Activated CD4-positive, alpha-beta T cell treated with anti-CD3 and anti-CD28 coated beads, Interleukin-2, amount 10 ng/mL, durations not matched to agents 7 days and 5 days (primary cell): ENCODE results near the gene CNNM2. TPM values are rescaled to one million over a fixed set of nuclear protein-coding genes. Genes with fewer than 3 reads are reported as not detected.

Source experiments
- CTCF ChIA-PET: fragments of 350-600 bp; sonication (Branson Sonifier 250); formaldehyde crosslinking; loops from one replicate; lab custom pipeline; 2021; ENCODE audit warnings: antibody characterized with exemption; lab: Charles Lee
- POLR2A ChIA-PET: fragments of 350-600 bp; sonication (Branson Sonifier 250); formaldehyde crosslinking; loops from one replicate; lab custom pipeline; 2021; ENCODE audit warnings: antibody characterized with exemption; lab: Charles Lee
- DNase-seq: peaks from one replicate; pipeline ENCODE4 v3.0.0-alpha.2; 2020
- H3K27ac Mint-ChIP-seq: one replicate; pipeline ENCODE4 v1.8.0; 2021; ENCODE audit warnings: mild to moderate bottlenecking, moderate library complexity, mixed read lengths
- H3K27me3 Mint-ChIP-seq: one replicate; pipeline ENCODE4 v1.8.0; 2021; ENCODE audit warnings: mixed read lengths
- H3K36me3 Mint-ChIP-seq: one replicate; pipeline ENCODE4 v1.8.0; 2021; ENCODE audit warnings: low read depth, mixed read lengths
- H3K4me1 Mint-ChIP-seq: one replicate; pipeline ENCODE4 v1.8.0; 2021; ENCODE audit warnings: mixed read lengths
- H3K4me3 Mint-ChIP-seq: one replicate; pipeline ENCODE4 v1.8.0; 2021; ENCODE audit warnings: mild to moderate bottlenecking, moderate library complexity, mixed read lengths
- H3K9me3 Mint-ChIP-seq: one replicate; pipeline ENCODE4 v1.8.0; 2021; ENCODE audit warnings: mixed read lengths
- total RNA-seq, 2 experiments: library from RNA; stranded (reverse); gene quantifications; one replicate each; pipeline ENCODE4 v1.2.3, GENCODE V29; 2021

Gene CNNM2
- total RNA-seq, result 1 to 10 TPM; 6.2 to 6.3 TPM

DNA sequence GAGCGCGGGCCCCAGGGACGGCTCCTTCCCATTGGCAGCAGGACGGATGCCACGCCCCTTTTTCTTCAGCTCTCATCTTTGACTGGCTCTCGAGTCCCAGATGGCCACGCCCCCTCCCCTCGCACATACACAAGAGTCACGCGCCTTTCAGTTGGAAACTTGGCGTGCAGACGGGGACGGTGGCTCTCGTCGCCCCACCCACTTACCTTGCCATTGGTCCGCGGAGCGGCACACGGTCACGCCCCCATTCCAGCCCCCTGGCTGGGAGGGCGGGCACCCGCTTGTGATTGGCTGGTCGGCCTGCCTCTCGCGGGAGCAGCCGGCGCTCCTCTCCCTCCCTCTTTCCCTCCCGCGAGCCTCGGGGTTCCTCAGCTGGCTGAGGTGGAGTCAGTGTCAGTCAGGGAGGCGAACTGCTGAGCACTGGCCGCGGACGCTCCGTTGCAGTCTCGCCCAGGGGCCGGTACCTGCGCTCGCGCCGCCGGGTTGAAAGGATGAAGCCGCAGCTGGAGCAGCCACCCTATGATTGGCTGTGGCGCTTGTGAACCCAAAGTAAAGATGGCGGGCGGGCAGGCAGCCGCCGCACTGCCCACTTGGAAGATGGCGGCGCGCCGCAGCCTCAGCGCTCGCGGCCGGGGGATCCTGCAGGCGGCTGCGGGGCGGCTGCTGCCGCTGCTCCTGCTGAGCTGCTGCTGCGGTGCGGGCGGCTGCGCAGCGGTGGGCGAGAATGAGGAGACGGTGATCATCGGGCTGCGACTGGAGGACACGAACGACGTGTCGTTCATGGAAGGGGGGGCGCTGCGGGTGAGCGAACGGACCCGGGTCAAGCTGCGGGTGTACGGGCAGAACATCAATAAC is at the start of gene CNNM2:
Gene CNNM2, plus strand, starts transcription at position 333 of the 855 bp plus-strand sequence. Its CDS starts 187 bp downstream, at position 520.
- Mint-ChIP-seq H3K27me3 (peaks cover 5% of the 10 kb centered on the region), H3K4me3 (peak within 1 kb of the TSS; percentile 93), H3K9me3 (peaks cover 3% of the 10 kb centered on the region), H3K27ac (peak within 1 kb of the TSS; percentile 94), H3K4me1 (peaks cover 58% of the 10 kb centered on the region), H3K36me3 (peaks cover 14% of the 10 kb centered on the region)
- ChIA-PET POLR2A (interaction anchor here (0.7 to 0.9 kb wide), 4 partner anchors 64 to 1059 kb away, joined by 3 to 4 read pairs (median 3); partner anchors contain the start of gene BORCS7), CTCF (interaction anchor here (0.5 to 2.7 kb wide), 32 partner anchors 8 to 1608 kb away, joined by 3 to 32 read pairs (median 4); partner anchors contain the start of genes ARL3, CYP17A1 and INA)
- peak; percentile 100 for DNase-seq

DNA sequence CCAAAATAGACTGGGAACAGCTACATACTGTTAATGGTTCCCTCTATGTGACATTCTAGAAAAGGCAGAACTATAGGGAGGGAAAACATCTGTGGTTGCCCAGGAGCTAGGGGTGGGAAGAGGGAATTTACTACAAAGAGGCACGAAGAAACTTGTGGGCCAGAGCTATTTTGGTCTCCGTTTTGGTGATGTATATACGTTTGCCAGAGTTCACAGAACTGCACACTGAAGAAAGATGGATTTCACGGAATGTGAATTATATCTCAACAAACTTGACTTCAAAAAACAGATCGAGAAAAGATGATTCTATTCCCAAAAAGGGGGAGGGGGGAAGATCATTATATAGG is 49.2 kb upstream of the CNNM2 start:
- peaks cover 16% of the 10 kb centered on the region for H3K4me1 Mint-ChIP-seq
- no peaks in the 10 kb centered on the region for H3K9me3 Mint-ChIP-seq
- H3K27ac Mint-ChIP-seq, result no peak overlapping the region
- peak overlapping the region; percentile 49 for H3K4me3 Mint-ChIP-seq
- ChIA-PET POLR2A (no interaction called here), CTCF (interaction anchor here (0.8 to 1.2 kb wide), 4 partner anchors 9 to 138 kb away, joined by 3 to 4 read pairs (median 3); no protein-coding TSS in a partner anchor)
- peaks cover 12% of the 10 kb centered on the region for H3K27me3 Mint-ChIP-seq
- DNase-seq, result no peak
- H3K36me3 Mint-ChIP-seq, result peaks cover 1% of the 10 kb centered on the region

DNA sequence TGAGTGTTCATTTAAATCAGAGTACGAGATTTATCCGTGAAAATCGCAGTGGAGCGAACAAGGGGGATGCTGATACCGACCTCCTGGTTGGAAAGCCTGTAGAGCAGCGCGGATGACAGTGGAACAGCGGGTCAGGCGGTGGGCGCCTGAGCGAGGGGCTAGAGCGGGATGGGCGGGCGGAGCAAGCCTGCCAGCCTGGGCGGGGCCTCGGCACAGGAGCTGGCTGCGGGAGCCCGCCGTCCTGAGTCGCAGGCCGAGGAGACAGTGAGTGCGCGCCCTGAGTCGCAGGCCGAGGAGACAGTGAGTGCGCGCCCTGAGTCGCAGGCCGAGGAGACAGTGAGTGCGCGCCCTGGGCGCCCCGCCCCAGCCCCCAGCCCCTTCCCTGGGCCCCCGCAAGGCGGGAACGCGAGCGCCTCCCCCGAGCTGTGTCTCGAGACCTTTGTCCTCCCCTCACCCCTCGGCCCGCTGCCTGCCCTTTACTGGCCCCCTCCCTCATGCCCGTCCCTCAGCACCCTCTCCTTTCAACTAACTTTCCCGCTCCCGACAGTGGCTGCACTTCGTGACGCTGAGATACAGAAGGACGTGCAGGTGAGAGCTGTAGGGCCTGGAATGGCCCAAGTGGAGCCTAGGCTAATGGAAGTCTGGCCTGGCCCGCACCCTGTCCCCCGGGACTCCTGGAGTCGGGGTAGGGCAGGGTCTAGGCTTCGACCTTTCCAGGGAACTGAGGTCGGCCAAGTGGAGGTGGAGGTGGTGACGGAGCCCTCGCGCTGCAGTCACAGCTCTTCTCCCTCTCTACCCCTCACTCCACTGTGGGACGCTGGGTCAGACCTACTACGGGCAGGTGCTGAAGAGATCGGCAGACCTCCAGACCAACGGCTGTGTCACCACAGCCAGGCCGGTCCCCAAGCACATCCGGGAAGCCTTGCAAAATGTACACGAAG is 48.6 kb upstream of the CNNM2 start, which contains the start of gene AS3MT:
Gene AS3MT, plus strand, starts transcription at position 213 of the 941 bp plus-strand sequence. Its CDS starts 123 bp downstream, at position 336.
- Mint-ChIP-seq H3K27ac (peak within 1 kb of the TSS; percentile 67), H3K36me3 (no peaks in the 10 kb centered on the region), H3K27me3 (peaks cover 12% of the 10 kb centered on the region), H3K4me3 (peak within 1 kb of the TSS; percentile 63), H3K4me1 (peaks cover 16% of the 10 kb centered on the region), H3K9me3 (no peaks in the 10 kb centered on the region)
- POLR2A ChIA-PET, result no interaction called here
- DNase-seq, result peak; percentile 17
- CTCF ChIA-PET, result interaction anchor here (0.8 to 1.2 kb wide), 4 partner anchors 9 to 139 kb away, joined by 3 to 4 read pairs (median 3); no protein-coding TSS in a partner anchor

DNA sequence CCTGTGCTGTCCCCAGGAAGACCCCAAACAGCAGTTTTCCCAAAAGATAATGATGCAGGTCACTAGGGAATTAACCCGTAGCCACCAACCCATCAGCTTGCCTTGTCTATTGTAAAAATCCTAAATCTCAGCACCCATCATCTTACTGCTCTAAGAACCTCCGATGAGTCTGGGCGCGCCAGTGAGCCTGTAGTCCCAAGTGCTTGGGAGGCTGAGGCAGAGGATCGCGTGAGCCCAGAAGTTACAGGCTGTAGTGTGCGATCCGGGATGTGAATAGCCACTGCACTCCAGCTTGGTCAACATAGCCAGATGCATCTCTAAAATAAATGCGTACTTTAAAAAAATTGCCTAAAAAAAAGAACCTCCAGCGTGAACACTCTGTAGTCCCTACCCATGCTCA is 47.9 kb upstream of the CNNM2 start:
- DNase-seq, result no peak
- ChIA-PET CTCF (interaction anchor here (1.2 kb wide), 1 partner anchor 54 kb away, joined by 3 read pairs; no protein-coding TSS in a partner anchor), POLR2A (no interaction called here)
- no peaks in the 10 kb centered on the region for H3K36me3 Mint-ChIP-seq
- H3K27me3 Mint-ChIP-seq, result peaks cover 12% of the 10 kb centered on the region
- H3K9me3 Mint-ChIP-seq, result no peaks in the 10 kb centered on the region
- peaks cover 16% of the 10 kb centered on the region for H3K4me1 Mint-ChIP-seq
- peak overlapping the region; percentile 63 for H3K4me3 Mint-ChIP-seq
- H3K27ac Mint-ChIP-seq, result no peak overlapping the region

DNA sequence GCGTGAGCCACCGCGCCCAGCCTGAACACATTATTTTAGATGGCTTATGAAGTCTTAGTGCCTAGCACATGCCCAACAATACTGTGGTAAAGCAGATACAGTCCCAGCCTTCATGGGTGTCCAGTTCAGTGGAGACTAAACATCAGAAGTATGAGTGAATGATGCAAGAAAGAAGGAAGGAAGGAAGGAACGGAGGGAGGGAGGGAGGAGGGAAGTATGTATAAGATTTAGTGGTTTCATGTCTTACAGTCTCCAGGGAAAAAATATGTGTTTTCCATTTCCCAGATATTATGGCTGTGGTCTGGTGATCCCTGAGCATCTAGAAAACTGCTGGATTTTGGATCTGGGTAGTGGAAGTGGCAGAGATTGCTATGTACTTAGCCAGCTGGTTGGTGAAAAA is 45.9 kb upstream of the CNNM2 start:
- ChIA-PET CTCF (interaction anchor here (1.1 kb wide), 1 partner anchor 10 kb away, joined by 8 read pairs; no protein-coding TSS in a partner anchor), POLR2A (no interaction called here)
- H3K36me3 Mint-ChIP-seq, result no peaks in the 10 kb centered on the region
- H3K4me3 Mint-ChIP-seq, result no peak overlapping the region
- H3K27me3 Mint-ChIP-seq, result peaks cover 12% of the 10 kb centered on the region
- peaks cover 16% of the 10 kb centered on the region for H3K4me1 Mint-ChIP-seq
- no peak for DNase-seq
- no peak overlapping the region for H3K27ac Mint-ChIP-seq
- no peaks in the 10 kb centered on the region for H3K9me3 Mint-ChIP-seq

DNA sequence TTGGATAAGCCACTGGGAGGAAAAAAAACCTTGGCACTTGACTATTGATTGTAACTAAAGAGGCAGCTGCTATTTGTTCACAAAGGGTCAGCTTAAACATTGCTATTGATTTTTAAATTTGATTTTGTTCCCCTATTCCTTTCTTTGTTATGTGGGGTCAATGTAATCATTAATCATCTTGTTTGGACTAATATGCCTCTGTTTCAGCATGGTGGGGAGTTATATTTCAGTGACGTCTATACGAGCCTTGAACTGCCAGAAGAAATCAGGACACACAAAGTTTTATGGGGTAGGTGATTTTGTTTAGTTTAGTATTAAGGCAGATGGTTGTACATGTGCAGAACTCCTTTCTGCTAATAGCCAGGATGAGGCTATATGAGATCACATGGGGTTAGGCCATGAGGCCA is 41.3 kb upstream of the CNNM2 start:
- H3K9me3 Mint-ChIP-seq, result no peaks in the 10 kb centered on the region
- POLR2A ChIA-PET, result no interaction called here
- H3K4me1 Mint-ChIP-seq, result no peaks in the 10 kb centered on the region
- no peaks in the 10 kb centered on the region for H3K36me3 Mint-ChIP-seq
- no peak overlapping the region for H3K4me3 Mint-ChIP-seq
- DNase-seq, result no peak
- no peaks in the 10 kb centered on the region for H3K27me3 Mint-ChIP-seq
- CTCF ChIA-PET, result interaction anchor here (1.0 kb wide), 1 partner anchor 9 kb away, joined by 3 read pairs; no protein-coding TSS in a partner anchor
- no peak overlapping the region for H3K27ac Mint-ChIP-seq

DNA sequence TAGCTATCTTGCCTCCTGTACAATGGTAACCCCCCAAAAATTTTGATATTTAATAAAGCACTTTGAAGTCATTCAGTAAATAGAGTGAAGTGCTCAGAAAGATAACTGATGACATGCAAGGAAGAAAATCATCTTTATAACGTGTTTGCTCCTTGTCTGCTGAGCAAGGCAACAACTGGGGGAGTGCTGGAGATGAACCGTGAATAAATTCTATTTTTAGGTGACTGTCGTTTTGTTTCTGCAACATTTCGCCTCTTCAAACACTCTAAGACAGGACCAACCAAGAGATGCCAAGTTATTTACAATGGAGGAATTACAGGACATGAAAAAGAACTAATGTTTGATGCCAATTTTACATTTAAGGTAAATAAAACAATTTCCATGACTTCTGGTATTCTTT is 39.5 kb upstream of the CNNM2 start:
- DNase-seq, result no peak
- no peaks in the 10 kb centered on the region for H3K36me3 Mint-ChIP-seq
- H3K9me3 Mint-ChIP-seq, result no peaks in the 10 kb centered on the region
- no peaks in the 10 kb centered on the region for H3K4me1 Mint-ChIP-seq
- CTCF ChIA-PET, result interaction anchor here (1.5 kb wide), 1 partner anchor 10 kb away, joined by 3 read pairs; the partner anchor contains the start of gene AS3MT
- H3K27ac Mint-ChIP-seq, result no peak overlapping the region
- no peak overlapping the region for H3K4me3 Mint-ChIP-seq
- H3K27me3 Mint-ChIP-seq, result no peaks in the 10 kb centered on the region
- POLR2A ChIA-PET, result no interaction called here

DNA sequence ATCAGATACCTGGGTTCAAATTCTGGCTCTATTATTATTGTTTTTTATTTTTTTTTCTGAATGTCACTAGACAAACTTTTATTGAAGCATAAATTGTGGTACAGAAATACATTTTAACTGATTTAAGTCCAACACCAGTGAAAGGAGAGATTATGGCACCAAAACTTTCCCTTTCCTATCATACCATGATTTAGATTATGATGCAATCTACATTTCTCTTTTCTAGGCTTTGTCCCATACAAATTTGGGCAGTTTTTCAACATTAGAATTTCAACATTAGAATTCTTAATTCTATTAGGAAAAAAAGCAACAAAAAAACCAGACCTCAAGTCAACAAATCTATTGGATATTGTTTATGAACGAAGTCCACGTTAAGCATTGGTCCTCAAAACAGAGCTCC is 37.8 kb upstream of the CNNM2 start:
- no peak for DNase-seq
- H3K4me3 Mint-ChIP-seq, result no peak overlapping the region
- ChIA-PET POLR2A (no interaction called here), CTCF (interaction anchor here (0.7 kb wide), 1 partner anchor 364 kb away, joined by 5 read pairs; no protein-coding TSS in a partner anchor)
- H3K27ac Mint-ChIP-seq, result no peak overlapping the region
- H3K27me3 Mint-ChIP-seq, result no peaks in the 10 kb centered on the region
- no peaks in the 10 kb centered on the region for H3K9me3 Mint-ChIP-seq
- no peaks in the 10 kb centered on the region for H3K36me3 Mint-ChIP-seq
- H3K4me1 Mint-ChIP-seq, result no peaks in the 10 kb centered on the region

DNA sequence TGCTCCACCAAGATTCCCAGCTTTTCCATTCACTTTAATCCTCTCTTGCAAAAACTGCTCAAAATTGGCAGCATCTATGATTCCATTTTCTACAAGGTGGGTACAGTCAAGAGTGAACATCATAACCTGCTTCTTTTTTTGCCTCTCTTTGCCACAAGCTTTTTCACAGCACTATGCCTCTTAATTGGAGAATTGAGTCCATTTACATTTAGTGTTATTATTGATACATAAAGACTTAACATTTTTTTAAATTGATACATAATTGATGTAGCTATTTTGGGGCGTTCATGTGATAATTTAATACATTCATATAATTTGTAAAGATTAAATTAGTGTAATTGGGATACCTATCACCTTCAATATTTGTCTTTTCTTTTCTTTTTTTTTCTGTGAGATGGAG is 30.0 kb upstream of the CNNM2 start:
- Mint-ChIP-seq H3K27me3 (no peaks in the 10 kb centered on the region), H3K4me3 (no peak overlapping the region), H3K9me3 (no peaks in the 10 kb centered on the region), H3K4me1 (no peaks in the 10 kb centered on the region), H3K27ac (no peak overlapping the region), H3K36me3 (no peaks in the 10 kb centered on the region)
- CTCF ChIA-PET, result no interaction called here
- POLR2A ChIA-PET, result no interaction called here
- DNase-seq, result no peak

DNA sequence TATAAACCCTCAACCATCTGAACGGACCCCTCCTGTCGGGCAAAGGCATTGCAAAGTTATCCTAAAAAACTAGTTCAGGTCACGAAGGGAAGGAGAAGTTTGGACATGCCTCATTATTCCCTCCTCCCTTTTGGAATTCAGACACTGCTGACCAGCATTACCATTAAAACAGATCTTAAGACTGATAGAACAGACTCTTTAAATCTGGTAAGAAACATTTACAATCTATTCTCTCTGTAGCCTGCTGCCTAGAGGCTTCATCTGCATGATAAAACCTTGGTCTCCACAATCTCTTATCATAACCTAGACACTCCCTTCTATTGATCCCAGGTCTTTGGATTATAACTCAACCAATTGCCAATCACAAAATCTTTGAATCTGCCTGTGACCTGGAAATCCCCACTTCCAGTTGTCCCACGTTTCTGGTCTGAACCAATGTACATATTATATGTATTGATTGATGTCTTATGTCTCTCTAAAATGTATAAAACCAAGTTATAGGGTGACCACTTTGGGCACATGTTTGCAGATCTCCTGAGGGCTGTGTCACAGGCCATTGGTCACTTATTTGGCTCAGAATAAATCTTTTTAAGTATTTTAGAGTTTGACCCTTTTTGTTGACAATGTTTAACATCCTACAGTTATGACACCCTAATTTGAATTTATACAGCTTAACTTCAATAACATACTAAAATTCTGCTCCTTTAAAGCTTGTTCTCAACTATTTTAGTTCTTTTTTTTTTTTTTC is 23.5 kb upstream of the CNNM2 start:
- DNase-seq, result no peak
- POLR2A ChIA-PET, result no interaction called here
- CTCF ChIA-PET, result interaction anchor here (0.7 kb wide), 1 partner anchor 48 kb away, joined by 6 read pairs; no protein-coding TSS in a partner anchor
- Mint-ChIP-seq H3K9me3 (no peaks in the 10 kb centered on the region), H3K4me3 (no peak overlapping the region), H3K4me1 (no peaks in the 10 kb centered on the region), H3K36me3 (no peaks in the 10 kb centered on the region), H3K27me3 (no peaks in the 10 kb centered on the region), H3K27ac (no peak overlapping the region)

DNA sequence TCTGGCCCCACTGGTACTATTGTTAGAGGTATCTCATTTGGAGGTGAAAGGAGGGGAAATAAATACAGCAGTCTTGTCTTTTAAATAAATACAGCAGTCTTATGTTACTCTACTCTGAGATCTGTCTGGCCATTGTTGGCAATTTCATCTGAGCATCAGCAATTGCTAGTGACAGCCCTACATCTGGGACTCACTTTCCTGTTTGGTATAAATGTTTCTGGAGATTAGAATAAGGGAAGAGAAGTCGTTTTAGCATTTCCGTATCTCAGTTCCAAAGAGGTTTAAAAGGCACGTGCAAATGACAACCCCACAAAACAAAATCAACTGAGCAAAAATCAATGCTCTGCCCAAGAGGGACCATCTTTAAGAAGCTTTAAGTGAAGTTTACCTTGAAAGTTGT is 18.1 kb upstream of the CNNM2 start:
- CTCF ChIA-PET, result interaction anchor here (0.7 to 1.0 kb wide), 2 partner anchors 158 to 387 kb away, joined by 3 read pairs; no protein-coding TSS in a partner anchor
- POLR2A ChIA-PET, result no interaction called here
- Mint-ChIP-seq H3K4me3 (no peak overlapping the region), H3K36me3 (no peaks in the 10 kb centered on the region), H3K27me3 (no peaks in the 10 kb centered on the region), H3K27ac (no peak overlapping the region), H3K4me1 (no peaks in the 10 kb centered on the region), H3K9me3 (no peaks in the 10 kb centered on the region)
- no peak for DNase-seq
